ENCODE results near the gene TRAF7.
A peak's percentile ranks its signal among the peaks of the same experiment; 100 is the strongest.

Gene TRAF7

DNA sequence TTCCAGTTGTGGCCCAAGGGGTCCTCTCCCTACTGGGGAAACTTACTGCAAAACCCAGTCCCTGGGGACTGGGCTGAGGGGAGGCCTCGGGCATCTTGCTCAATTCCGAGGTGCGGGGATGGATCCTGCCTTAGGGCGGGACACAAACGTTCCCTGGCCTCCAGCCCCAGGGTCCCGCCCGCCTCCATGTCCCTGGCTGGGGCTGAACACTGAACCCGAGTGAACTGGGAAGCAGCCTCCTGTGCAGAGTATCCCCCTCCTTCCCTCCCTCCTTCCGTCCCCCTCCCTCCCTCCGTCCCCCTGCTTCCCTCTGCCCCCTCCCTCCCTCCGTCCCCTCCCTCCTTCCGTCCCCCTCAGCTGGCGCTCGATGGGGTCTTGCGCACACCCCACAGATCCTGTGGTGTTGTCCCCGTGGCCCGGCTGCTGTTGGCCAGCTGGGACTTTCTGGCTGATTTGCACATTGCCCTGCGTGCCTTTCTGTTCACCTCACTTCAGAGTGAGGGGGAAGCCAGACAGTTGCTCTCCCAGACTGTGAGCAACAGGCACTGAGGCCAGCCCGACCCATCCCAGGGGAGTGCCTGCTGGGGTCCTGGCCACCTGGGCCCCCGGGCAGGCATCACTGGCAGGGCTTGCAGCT, 5.5 kb downstream of the TRAF7 start:
- H3K4me1 ChIP-seq: no peaks in the 10 kb centered on the region

DNA sequence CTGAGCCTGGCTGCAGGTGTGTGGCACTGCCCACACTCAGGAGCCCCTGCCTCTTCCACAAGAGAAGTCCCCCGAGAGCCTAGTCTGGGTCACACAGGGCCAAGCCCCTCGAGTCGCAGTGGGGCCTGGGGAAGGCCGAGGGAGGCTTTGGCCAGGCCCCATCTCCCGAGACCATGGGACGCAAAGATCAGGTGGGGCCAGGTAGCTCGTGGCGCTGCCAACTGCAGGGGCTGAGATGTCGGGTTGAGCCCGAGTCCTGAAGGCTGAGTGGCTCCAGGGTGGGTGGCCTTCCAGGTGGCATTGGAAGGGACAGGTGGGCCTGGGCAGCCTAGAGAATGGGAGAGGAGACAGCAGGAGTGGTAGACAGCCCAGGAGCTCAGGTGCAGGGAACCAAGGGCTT, 6.3 kb downstream of the TRAF7 start:
- no peak overlapping the region for H3K4me2 ChIP-seq (ENCODE audit: low read length)
- no peaks in the 10 kb centered on the region for H3K36me3 ChIP-seq (ENCODE audit: control insufficient read depth, insufficient read depth, low read length)
- H3K27ac ChIP-seq: no peak overlapping the region
- H3K9ac ChIP-seq: no peak overlapping the region
- H3K9me3 ChIP-seq (ENCODE audit: control insufficient read depth, low read length): no peaks in the 10 kb centered on the region
- TF ChIP-seq, protein P1, sequence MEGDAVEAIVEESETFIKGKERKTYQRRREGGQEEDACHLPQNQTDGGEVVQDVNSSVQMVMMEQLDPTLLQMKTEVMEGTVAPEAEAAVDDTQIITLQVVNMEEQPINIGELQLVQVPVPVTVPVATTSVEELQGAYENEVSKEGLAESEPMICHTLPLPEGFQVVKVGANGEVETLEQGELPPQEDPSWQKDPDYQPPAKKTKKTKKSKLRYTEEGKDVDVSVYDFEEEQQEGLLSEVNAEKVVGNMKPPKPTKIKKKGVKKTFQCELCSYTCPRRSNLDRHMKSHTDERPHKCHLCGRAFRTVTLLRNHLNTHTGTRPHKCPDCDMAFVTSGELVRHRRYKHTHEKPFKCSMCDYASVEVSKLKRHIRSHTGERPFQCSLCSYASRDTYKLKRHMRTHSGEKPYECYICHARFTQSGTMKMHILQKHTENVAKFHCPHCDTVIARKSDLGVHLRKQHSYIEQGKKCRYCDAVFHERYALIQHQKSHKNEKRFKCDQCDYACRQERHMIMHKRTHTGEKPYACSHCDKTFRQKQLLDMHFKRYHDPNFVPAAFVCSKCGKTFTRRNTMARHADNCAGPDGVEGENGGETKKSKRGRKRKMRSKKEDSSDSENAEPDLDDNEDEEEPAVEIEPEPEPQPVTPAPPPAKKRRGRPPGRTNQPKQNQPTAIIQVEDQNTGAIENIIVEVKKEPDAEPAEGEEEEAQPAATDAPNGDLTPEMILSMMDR (IDR thresholded peaks at IDR 0.05): no peak
- H2AFZ ChIP-seq: no peak overlapping the region
- peaks cover 17% of the 10 kb centered on the region for H3K79me2 ChIP-seq
- H3K27me3 ChIP-seq (ENCODE audit: control insufficient read depth, insufficient read depth, low read length): no peaks in the 10 kb centered on the region
- H3K4me1 ChIP-seq: no peaks in the 10 kb centered on the region
- H3K4me3 ChIP-seq (ENCODE audit: low read depth, low read length): no peak overlapping the region

More for the DNA sequence above, 5.5 kb downstream of the TRAF7 start:
- Histone ChIP-seq H3K9me3 (ENCODE audit: control insufficient read depth, low read length) (no peaks in the 10 kb centered on the region), H3K9ac (no peak overlapping the region), H3K79me2 (peaks cover 19% of the 10 kb centered on the region), H3K4me3 (ENCODE audit: low read depth, low read length) (no peak overlapping the region), H2AFZ (no peak overlapping the region), H3K27me3 (ENCODE audit: control insufficient read depth, insufficient read depth, low read length) (no peaks in the 10 kb centered on the region), H3K4me2 (ENCODE audit: low read length) (no peak overlapping the region), H3K27ac (peak overlapping the region; percentile 19), H3K36me3 (ENCODE audit: control insufficient read depth, insufficient read depth, low read length) (no peaks in the 10 kb centered on the region)
- TF ChIP-seq, protein P1 (IDR thresholded peaks at IDR 0.05): no peak

DNA sequence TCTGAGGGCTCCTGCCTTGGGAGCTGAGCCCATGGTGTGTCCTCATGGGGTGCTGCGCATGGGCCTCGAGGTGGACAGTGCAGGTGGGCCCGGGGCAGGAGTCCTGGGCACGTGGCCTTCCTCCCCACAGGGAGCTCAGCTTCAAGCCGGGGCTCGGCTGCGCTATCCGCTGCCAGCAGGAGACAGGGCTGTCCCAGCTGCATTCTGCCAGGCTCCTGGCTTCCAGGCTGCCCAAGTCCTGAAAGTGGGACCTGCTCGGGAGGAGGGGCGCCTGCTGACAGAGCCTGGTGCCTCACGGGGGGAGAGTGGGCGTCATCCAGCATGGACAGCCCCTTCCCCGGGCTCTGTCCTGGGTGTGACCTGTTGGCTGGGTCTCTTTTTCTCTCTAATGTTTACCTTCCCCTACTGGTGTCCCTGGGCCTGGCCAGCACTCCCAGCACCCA, 7.1 kb downstream of the TRAF7 start:
- H3K36me3 ChIP-seq (ENCODE audit: control insufficient read depth, insufficient read depth, low read length): no peaks in the 10 kb centered on the region
- H3K4me3 ChIP-seq (ENCODE audit: low read depth, low read length): no peak overlapping the region
- H3K27ac ChIP-seq: no peak overlapping the region
- H3K9ac ChIP-seq: no peak overlapping the region
- no peaks in the 10 kb centered on the region for H3K9me3 ChIP-seq (ENCODE audit: control insufficient read depth, low read length)
- no peak overlapping the region for H3K4me2 ChIP-seq (ENCODE audit: low read length)
- TF ChIP-seq, protein P1 (IDR thresholded peaks at IDR 0.05): no peak
- H3K4me1 ChIP-seq: no peaks in the 10 kb centered on the region
- no peak overlapping the region for H2AFZ ChIP-seq
- H3K27me3 ChIP-seq (ENCODE audit: control insufficient read depth, insufficient read depth, low read length): no peaks in the 10 kb centered on the region
- H3K79me2 ChIP-seq: peaks cover 9% of the 10 kb centered on the region

DNA sequence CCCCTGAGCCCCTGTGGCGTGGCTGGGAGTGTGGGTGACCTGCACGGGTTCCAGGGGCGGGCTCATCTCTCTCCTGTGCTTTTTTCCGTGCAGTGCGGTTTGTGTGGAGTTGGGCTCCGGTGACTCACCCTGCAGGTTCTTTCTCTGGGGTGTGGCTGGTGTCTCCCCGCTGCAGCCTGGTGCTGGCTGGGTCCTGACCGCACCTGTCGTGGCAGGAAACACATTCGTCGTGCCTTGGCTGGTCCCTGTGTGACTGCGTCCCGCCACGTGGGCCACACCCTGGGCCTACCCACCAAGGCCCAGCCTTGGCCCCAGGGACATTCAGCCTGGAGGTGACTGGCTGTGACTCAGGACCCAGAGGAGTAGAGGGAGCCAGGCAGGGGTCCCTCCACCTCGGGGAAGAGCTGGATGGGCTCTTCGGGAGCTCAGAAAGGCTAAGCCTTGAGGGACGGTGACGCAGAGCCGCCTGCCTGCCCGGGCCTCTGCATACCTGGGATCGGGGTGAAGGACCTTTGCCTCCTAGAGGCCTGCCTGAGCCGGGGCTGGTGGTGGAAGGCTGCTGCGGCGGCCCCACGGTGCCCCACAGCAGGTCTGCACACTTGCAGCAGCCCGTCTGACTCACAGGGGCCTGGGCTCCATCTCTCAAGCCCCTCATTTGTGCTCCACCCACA, 7.8 kb downstream of the TRAF7 start:
- Histone ChIP-seq H3K9ac (no peak overlapping the region), H3K79me2 (peaks cover 2% of the 10 kb centered on the region), H3K4me1 (no peaks in the 10 kb centered on the region), H2AFZ (no peak overlapping the region), H3K4me2 (ENCODE audit: low read length) (no peak overlapping the region), H3K9me3 (ENCODE audit: control insufficient read depth, low read length) (no peaks in the 10 kb centered on the region), H3K27me3 (ENCODE audit: control insufficient read depth, insufficient read depth, low read length) (no peaks in the 10 kb centered on the region), H3K36me3 (ENCODE audit: control insufficient read depth, insufficient read depth, low read length) (no peaks in the 10 kb centered on the region), H3K4me3 (ENCODE audit: low read depth, low read length) (no peak overlapping the region), H3K27ac (no peak overlapping the region)
- TF ChIP-seq, protein P1 (IDR thresholded peaks at IDR 0.05): no peak
